Parathyroid adenoma (tissue), 2 donors: Measurements from ENCODE around the gene C12orf60.

Experiments
- H2AFZ ChIP-seq: fragments of 300-600 bp; sonication (generic); one replicate; pipeline ENCODE4 v1.7.0; 2017; ENCODE audit warnings: antibody characterized with exemption, mild to moderate bottlenecking
- H3K27ac ChIP-seq: fragments of 300-600 bp; sonication (generic); one replicate; pipeline ENCODE4 v1.7.0; 2017
- H3K27me3 ChIP-seq: fragments of 300-600 bp; sonication (generic); one replicate; pipeline ENCODE4 v1.7.0; 2017; ENCODE audit warnings: low read length; ENCODE audit not compliant: control insufficient read depth, insufficient read depth
- H3K36me3 ChIP-seq: fragments of 300-600 bp; sonication (generic); one replicate; pipeline ENCODE4 v1.7.0; 2017; ENCODE audit warnings: low read length; ENCODE audit not compliant: control insufficient read depth, insufficient read depth
- H3K4me1 ChIP-seq: fragments of 300-600 bp; sonication (generic); one replicate; pipeline ENCODE4 v1.7.0; 2017; ENCODE audit warnings: control low read depth
- H3K4me2 ChIP-seq: fragments of 300-600 bp; sonication (generic); one replicate; pipeline ENCODE4 v1.7.0; 2017; ENCODE audit warnings: low read length
- H3K4me3 ChIP-seq: fragments of 300-600 bp; sonication (generic); one replicate; pipeline ENCODE4 v1.7.0; 2017; ENCODE audit warnings: low read depth, low read length
- H3K79me2 ChIP-seq: fragments of 300-600 bp; sonication (generic); one replicate; pipeline ENCODE4 v1.7.0; 2017; ENCODE audit warnings: control low read depth
- H3K9ac ChIP-seq: fragments of 300-600 bp; sonication (generic); one replicate; pipeline ENCODE4 v1.7.0; 2017; ENCODE audit warnings: mild to moderate bottlenecking
- H3K9me3 ChIP-seq: fragments of 300-600 bp; sonication (generic); one replicate; pipeline ENCODE4 v1.7.0; 2017; ENCODE audit warnings: low read length; ENCODE audit not compliant: control insufficient read depth
- CTCF ChIP-seq: fragments of 300-600 bp; sonication (generic); IDR thresholded peaks from one replicate; pipeline ENCODE4 v1.7.0; 2017; ENCODE audit warnings: antibody characterized with exemption, mild to moderate bottlenecking
- donor health status: primary hyperparathyroidism.

Gene C12orf60

GRCh38 chr12:14776236-14776961 is 27.1 kb upstream of the C12orf60 start:
- no peak overlapping the region for H3K4me3 ChIP-seq

GRCh38 chr12:14777271-14777670 is 26.2 kb upstream of the C12orf60 start:
- H3K9ac ChIP-seq, result no peak overlapping the region
- H3K4me3 ChIP-seq, result no peak overlapping the region
- no peaks in the 10 kb centered on the region for H3K9me3 ChIP-seq
- H3K4me1 ChIP-seq, result peaks cover 12% of the 10 kb centered on the region
- H3K79me2 ChIP-seq, result no peaks in the 10 kb centered on the region
- no peak for TF ChIP-seq CTCF
- no peak overlapping the region for H3K27ac ChIP-seq
- H3K4me2 ChIP-seq, result no peak overlapping the region
- H2AFZ ChIP-seq, result no peak overlapping the region
- H3K27me3 ChIP-seq, result no peaks in the 10 kb centered on the region
- H3K36me3 ChIP-seq, result no peaks in the 10 kb centered on the region

More at GRCh38 chr12:14776236-14776961, 27.1 kb upstream of the C12orf60 start:
- Histone ChIP-seq H3K27me3 (no peaks in the 10 kb centered on the region), H3K79me2 (no peaks in the 10 kb centered on the region), H3K27ac (peak overlapping the region; percentile 96), H3K4me2 (no peak overlapping the region), H2AFZ (no peak overlapping the region), H3K36me3 (no peaks in the 10 kb centered on the region), H3K9me3 (no peaks in the 10 kb centered on the region), H3K9ac (no peak overlapping the region), H3K4me1 (peaks cover 12% of the 10 kb centered on the region)
- no peak for TF ChIP-seq CTCF

GRCh38 chr12:14779834-14780233 is 23.6 kb upstream of the C12orf60 start:
- Histone ChIP-seq H3K4me2 (no peak overlapping the region), H3K9ac (no peak overlapping the region), H3K4me3 (no peak overlapping the region), H3K9me3 (no peaks in the 10 kb centered on the region), H3K79me2 (no peaks in the 10 kb centered on the region), H3K27ac (no peak overlapping the region), H3K36me3 (no peaks in the 10 kb centered on the region), H3K27me3 (no peaks in the 10 kb centered on the region), H3K4me1 (peaks cover 9% of the 10 kb centered on the region), H2AFZ (peak overlapping the region; percentile 53)
- no peak for TF ChIP-seq CTCF

GRCh38 chr12:14780859-14781258 is 22.6 kb upstream of the C12orf60 start:
- no peak overlapping the region for H3K4me3 ChIP-seq
- H3K79me2 ChIP-seq, result no peaks in the 10 kb centered on the region
- H3K27me3 ChIP-seq, result no peaks in the 10 kb centered on the region
- no peak overlapping the region for H3K9ac ChIP-seq
- H3K4me2 ChIP-seq, result no peak overlapping the region
- H3K4me1 ChIP-seq, result peaks cover 7% of the 10 kb centered on the region
- H3K9me3 ChIP-seq, result no peaks in the 10 kb centered on the region
- TF ChIP-seq CTCF, result no peak
- H3K27ac ChIP-seq, result no peak overlapping the region
- no peaks in the 10 kb centered on the region for H3K36me3 ChIP-seq
- H2AFZ ChIP-seq, result no peak overlapping the region

GRCh38 chr12:14781563-14781962 is 21.9 kb upstream of the C12orf60 start:
- H3K27me3 ChIP-seq, result no peaks in the 10 kb centered on the region
- H3K4me1 ChIP-seq, result peaks cover under 1% of the 10 kb centered on the region
- H3K36me3 ChIP-seq, result no peaks in the 10 kb centered on the region
- H3K79me2 ChIP-seq, result no peaks in the 10 kb centered on the region
- H3K9me3 ChIP-seq, result no peaks in the 10 kb centered on the region
- no peak overlapping the region for H3K27ac ChIP-seq
- no peak overlapping the region for H2AFZ ChIP-seq
- H3K4me3 ChIP-seq, result no peak overlapping the region
- no peak for TF ChIP-seq CTCF
- no peak overlapping the region for H3K9ac ChIP-seq
- no peak overlapping the region for H3K4me2 ChIP-seq
